Peyer's patch (tissue), 4 donors: ENCODE data around the gene HIVEP2. TPM values are rescaled to one million over a fixed set of nuclear protein-coding genes. Genes with fewer than 3 reads are reported as not detected.

Experiments
- DNase-seq, 3 donors: peaks; one replicate each; pipeline ENCODE4 v3.0.0-alpha.2; 2017 to 2019
- H3K27ac ChIP-seq, 4 donors: fragments of 200-600 bp; sonication (generic); one replicate each; pipeline ENCODE4 v1.5.1; 2016 to 2019
- H3K27me3 ChIP-seq, 2 donors: fragments of 200-600 bp; sonication (generic); one replicate each; pipeline ENCODE4 v1.5.1; 2019
- H3K36me3 ChIP-seq, 3 donors: fragments of 200-600 bp; sonication (generic); one replicate each; pipeline ENCODE4 v1.5.1; 2016 to 2019
- H3K4me1 ChIP-seq, 4 donors: fragments of 200-600 bp; sonication (generic); one replicate each; pipeline ENCODE4 v1.5.1; 2016 to 2019
- H3K4me3 ChIP-seq, 4 donors: fragments of 200-600 bp; sonication (generic); 1 replicate in 3 of 4; 2 replicates in 1 of 4; pipeline ENCODE4 v1.5.1; 2016 to 2019; ENCODE audit warnings: mild to moderate bottlenecking in 1 of 4
- H3K9me3 ChIP-seq, 4 donors: fragments of 200-600 bp; sonication (generic); one replicate each; pipeline ENCODE4 v1.5.1; 2016 to 2019; ENCODE audit warnings: mild to moderate bottlenecking in 1 of 4
- POLR2A ChIP-seq, 2 donors: fragments of 450-650 bp; IDR thresholded peaks; one replicate each; pipeline ENCODE4 v1.5.1; 2017; ENCODE audit warnings: antibody characterized with exemption in 2 of 2, mild to moderate bottlenecking in 2 of 2, moderate library complexity in 2 of 2
- total RNA-seq, 4 donors: library from RNA; depleted of rRNA; stranded (reverse); fragments of >200 nt; gene quantifications; one replicate each; pipeline ENCODE4 v1.1.0, GENCODE V29; 2016
- TF ChIP-seq, protein P1 (sequence below), 6 experiments: fragments of 450-650 bp in 4 of 6; fragments of 200-600 bp in 2 of 6; sonication (generic) in 1 of 6; IDR thresholded peaks; one replicate each; pipeline ENCODE4 v1.5.1; 2017 to 2019; ENCODE audit warnings: antibody characterized with exemption in 6 of 6, mild to moderate bottlenecking in 3 of 6, moderate library complexity in 1 of 6

HIVEP2 gene
- total RNA-seq, 4 donors from 2014 or later: 14.4 to 35.5 (median 19.5) TPM

DNA sequence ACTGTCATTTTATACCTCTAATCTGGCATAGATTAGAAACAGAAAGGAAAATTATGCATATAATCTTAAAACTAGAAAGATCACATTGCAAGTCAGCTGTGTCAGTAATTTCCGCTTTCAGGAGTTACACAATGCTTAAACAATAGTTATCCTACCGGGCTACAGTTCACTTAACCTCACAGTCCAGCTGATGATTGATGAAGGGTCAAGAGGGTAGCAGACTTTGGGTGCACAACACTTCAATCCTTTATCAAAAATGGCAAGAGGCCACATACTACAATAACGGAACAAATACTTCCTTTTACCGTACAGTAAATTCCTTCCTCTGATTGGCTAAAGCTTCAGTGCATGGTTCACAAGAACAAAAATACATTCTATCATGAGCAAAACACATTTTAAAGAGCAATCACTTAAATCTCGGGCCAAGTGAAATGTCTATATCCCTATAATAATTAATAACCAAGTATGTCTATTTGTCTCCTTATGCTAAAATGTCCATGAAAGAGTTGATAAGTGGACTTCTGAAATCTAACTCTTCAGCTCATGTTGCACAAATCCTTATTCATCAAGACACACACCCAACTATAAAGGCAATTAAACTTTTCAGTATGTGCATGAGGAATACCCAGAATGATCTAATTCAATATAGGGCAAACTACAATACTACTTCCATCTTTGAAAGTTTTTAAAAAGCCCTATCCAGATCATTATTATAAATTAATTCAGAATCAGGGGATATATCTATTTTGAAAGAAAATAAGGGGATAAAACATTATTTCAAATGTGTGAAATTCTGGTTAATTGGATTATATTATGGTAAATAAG lies 76.8 kb downstream of the HIVEP2 start:
- Histone ChIP-seq H3K4me3 (no peak overlapping the region), H3K27me3 (no peaks in the 10 kb centered on the region), H3K9me3 (no peaks in the 10 kb centered on the region), H3K36me3 (no peaks in the 10 kb centered on the region), H3K27ac (peak overlapping the region in 2 of 4 donors; percentile 1 to 40), H3K4me1 (peaks cover 0 to 35% (median 7%) of the 10 kb centered on the region in 4 donors)
- no peak for TF ChIP-seq POLR2A (IDR thresholded peaks at IDR 0.05)
- TF ChIP-seq, protein P1, sequence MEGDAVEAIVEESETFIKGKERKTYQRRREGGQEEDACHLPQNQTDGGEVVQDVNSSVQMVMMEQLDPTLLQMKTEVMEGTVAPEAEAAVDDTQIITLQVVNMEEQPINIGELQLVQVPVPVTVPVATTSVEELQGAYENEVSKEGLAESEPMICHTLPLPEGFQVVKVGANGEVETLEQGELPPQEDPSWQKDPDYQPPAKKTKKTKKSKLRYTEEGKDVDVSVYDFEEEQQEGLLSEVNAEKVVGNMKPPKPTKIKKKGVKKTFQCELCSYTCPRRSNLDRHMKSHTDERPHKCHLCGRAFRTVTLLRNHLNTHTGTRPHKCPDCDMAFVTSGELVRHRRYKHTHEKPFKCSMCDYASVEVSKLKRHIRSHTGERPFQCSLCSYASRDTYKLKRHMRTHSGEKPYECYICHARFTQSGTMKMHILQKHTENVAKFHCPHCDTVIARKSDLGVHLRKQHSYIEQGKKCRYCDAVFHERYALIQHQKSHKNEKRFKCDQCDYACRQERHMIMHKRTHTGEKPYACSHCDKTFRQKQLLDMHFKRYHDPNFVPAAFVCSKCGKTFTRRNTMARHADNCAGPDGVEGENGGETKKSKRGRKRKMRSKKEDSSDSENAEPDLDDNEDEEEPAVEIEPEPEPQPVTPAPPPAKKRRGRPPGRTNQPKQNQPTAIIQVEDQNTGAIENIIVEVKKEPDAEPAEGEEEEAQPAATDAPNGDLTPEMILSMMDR (IDR thresholded peaks at IDR 0.05): no peak
- DNase-seq: no peak

DNA sequence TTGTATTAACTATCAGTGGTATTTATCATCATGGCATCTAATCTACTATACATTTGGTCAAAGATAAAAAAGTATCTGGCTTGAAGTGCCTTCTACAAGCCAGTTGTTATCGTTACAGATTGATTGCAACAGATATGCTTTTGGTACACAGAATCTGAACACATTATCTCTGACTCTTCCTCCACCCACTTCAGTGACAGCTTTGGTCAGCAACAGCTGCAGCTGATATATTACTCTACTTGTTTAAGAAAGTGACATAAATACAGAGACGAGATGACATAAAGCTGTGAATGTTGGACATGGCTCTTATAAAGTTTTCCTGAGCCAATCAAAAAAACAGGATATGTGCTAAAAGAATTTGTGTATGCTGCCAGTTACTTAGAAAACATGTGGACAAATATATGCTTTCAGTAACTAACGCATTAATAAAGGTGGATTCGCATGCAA lies 77.6 kb downstream of the HIVEP2 start:
- H3K27ac ChIP-seq: peak overlapping the region in 3 of 4 donors; percentile 1 to 40 (median 2)
- H3K4me1 ChIP-seq: peaks cover 0 to 26% (median 4%) of the 10 kb centered on the region in 4 donors
- TF ChIP-seq POLR2A (IDR thresholded peaks at IDR 0.05): no peak
- TF ChIP-seq, protein P1 (IDR thresholded peaks at IDR 0.05): no peak
- no peak overlapping the region for H3K4me3 ChIP-seq
- H3K27me3 ChIP-seq: no peaks in the 10 kb centered on the region
- H3K36me3 ChIP-seq: no peaks in the 10 kb centered on the region
- DNase-seq: no peak
- H3K9me3 ChIP-seq: no peaks in the 10 kb centered on the region

DNA sequence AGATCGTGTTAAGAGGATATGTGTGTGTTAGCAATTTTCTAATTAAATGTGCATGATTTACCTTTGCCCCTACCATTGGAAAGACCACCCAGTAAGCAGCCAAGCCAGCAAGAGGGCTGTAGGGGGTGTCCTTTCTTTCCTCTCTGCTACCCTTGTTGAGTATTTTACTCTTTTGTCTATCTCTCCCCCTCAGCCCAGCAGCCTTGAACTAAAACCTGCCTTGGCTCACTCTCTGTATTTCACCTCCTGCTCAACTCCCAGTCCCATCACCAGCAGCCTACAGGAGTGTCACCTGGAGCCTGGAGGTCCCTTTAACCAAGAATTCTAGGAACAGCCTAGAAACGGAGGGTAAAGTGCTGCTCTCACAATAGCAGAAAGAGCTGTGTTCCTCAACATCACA lies 81.0 kb downstream of the HIVEP2 start:
- no peaks in the 10 kb centered on the region for H3K27me3 ChIP-seq
- peaks cover 0 to 17% (median 0%) of the 10 kb centered on the region in 4 donors for H3K4me1 ChIP-seq
- no peaks in the 10 kb centered on the region for H3K36me3 ChIP-seq
- no peak overlapping the region for H3K4me3 ChIP-seq
- H3K9me3 ChIP-seq: no peaks in the 10 kb centered on the region
- DNase-seq: no peak
- H3K27ac ChIP-seq: no peak overlapping the region
- no peak for TF ChIP-seq POLR2A (IDR thresholded peaks at IDR 0.05)
- TF ChIP-seq, protein P1 (IDR thresholded peaks at IDR 0.05): no peak

DNA sequence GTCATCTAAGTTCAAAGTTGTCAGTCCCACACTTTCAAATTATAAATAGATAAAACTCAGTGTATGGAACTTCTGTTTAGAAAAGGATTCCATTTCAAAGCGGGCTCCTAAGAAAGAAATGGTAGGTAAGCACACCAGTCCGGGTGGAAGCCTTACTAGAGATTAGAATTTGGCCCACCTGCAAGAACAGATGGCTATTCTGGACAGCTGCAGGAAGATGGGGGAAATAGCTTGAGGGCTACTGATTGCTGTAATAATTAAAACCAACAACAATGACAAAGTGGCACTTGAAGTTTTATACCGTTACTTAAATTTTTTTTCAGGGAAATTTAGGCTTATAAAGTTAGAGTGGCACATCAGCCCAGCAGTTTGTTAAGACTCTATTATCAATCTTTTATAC lies 83.3 kb downstream of the HIVEP2 start:
- H3K27me3 ChIP-seq: no peaks in the 10 kb centered on the region
- H3K4me3 ChIP-seq: no peak overlapping the region
- DNase-seq: no peak
- TF ChIP-seq, protein P1 (IDR thresholded peaks at IDR 0.05): no peak
- TF ChIP-seq POLR2A (IDR thresholded peaks at IDR 0.05): no peak
- H3K9me3 ChIP-seq: no peaks in the 10 kb centered on the region
- H3K27ac ChIP-seq: no peak overlapping the region
- H3K36me3 ChIP-seq: no peaks in the 10 kb centered on the region
- no peaks in the 10 kb centered on the region for H3K4me1 ChIP-seq

DNA sequence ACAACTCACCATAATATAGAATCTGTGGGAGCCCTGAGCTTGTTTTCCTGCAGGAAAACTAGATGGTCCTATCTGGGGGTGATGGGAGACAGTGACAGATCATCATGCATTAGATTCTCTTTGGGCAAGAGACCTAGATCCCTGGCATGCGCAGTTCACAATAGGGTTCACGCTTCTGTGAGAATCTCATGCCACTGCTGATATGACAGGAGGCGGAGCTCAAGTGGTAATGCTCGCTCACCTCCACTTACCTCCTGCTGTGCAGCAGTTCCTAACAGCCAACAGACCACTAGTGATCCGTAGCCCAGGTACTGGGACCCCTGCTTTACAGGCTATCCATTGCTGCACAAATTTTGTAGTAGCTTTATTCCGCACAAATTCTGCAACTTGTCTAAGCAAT lies 84.5 kb downstream of the HIVEP2 start:
- H3K36me3 ChIP-seq: no peaks in the 10 kb centered on the region
- H3K27ac ChIP-seq: no peak overlapping the region
- no peak overlapping the region for H3K4me3 ChIP-seq
- no peaks in the 10 kb centered on the region for H3K27me3 ChIP-seq
- H3K4me1 ChIP-seq: no peaks in the 10 kb centered on the region
- no peaks in the 10 kb centered on the region for H3K9me3 ChIP-seq
- no peak for TF ChIP-seq POLR2A (IDR thresholded peaks at IDR 0.05)
- TF ChIP-seq, protein P1 (IDR thresholded peaks at IDR 0.05): no peak
- DNase-seq: no peak
